D341Med (cell line): ENCODE measurements around the gene CMTM1.
A peak's percentile ranks its signal among the peaks of the same experiment; 100 is the strongest.
"Not testable (repeated sequence)": the region's sequence is repeated elsewhere in the genome, so short reads cannot be mapped to it uniquely, and the experiment has no call there.

Source experiments
- DNase-seq: peaks from one replicate; pipeline ENCODE4 v3.0.0; 2012; ENCODE audit warnings: low spot score

Gene CMTM1

GRCh38 chr16:66592814-66593213 lies 26.6 kb downstream of the CMTM1 start:
- DNase-seq: no peak

- DNase-seq: no peak
Measured at GRCh38 chr16:66594739-66595138, 28.5 kb downstream of the CMTM1 start.

- not testable (repeated sequence) for DNase-seq
Measured at GRCh38 chr16:66596559-66596958, 30.3 kb downstream of the CMTM1 start.

- DNase-seq: no peak
Measured at GRCh38 chr16:66596986-66597848, 31.0 kb downstream of the CMTM1 start.

DNA sequence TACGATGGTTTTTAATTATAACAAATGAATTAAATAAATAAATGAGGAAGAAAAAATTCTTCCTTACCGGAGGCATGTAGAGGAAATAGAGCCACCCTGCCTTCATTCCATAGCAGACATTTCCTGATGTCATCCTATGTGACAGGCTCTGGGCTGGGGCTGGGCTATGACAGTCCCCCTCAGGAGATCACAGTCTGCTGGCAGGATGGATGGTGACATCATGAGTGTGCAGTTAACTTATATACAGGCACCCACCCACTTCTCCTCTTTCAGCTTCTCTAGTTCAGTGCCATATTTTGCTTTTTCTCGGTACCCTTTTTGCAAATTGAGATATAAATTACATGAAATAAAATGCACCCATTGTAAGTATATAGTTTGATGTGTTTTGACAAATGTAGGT lies 31.9 kb downstream of the CMTM1 start:
- no peak for DNase-seq

DNA sequence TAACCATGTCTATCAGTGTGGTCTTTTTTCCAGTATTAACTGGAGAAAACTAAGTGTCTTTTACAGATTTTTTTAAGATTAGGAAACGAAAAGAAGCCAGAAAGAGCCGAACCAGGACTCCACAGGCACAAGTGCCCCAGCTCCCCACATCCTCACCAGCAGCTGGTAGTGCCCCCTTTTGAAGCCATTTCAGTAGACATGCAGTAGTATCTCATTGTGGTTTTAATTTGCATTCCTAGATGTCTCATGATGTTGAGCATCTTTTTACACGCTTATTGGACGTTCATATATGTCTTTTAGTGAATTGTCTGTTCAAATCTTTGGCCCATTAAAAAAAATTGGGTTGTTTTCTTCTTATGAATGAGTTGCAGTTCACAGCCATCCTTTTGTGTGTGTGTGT lies 33.5 kb downstream of the CMTM1 start:
- DNase-seq: no peak

DNA sequence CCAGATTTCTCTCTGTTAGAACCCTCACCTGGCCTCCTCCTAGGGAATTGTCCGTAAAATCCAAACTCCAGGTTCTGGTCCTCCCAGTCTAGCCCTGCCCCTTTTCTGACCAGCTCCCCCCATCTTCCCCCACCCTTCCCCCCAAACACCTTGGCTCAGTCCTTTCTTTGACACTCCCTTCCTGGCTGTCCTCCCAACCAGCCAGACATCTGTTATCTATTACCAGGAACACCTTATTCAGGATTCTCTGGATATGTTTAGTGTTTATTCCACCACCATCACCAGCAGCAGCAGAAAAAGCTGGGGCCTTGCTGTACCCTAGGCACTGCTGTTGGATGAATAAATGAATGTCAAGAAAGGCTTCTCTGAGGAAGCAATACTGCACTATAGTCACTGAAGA lies 34.2 kb downstream of the CMTM1 start:
- DNase-seq: no peak

DNA sequence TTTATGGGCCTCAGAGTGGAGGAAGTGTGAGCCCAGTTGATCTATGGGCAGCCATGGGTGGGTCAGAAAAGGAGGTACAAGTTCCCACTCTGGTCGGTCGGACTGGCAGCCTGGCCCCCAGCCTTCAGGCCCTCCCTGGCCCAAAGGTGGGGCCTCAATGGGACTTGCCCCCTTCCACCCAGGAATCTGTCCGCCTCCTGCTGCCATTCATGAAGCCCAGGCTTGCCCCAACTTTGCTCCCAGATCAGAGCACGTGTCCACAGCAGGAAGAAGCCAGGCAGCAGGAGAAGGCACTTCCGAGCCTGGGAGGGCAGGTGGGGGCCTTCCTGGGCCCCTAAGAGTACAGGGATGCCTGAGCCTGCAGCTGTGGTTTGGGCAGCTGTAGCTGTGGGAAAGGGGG lies 35.2 kb downstream of the CMTM1 start:
- DNase-seq: no peak

- no peak for DNase-seq
Measured at GRCh38 chr16:66603537-66604375, 37.5 kb downstream of the CMTM1 start.

DNA sequence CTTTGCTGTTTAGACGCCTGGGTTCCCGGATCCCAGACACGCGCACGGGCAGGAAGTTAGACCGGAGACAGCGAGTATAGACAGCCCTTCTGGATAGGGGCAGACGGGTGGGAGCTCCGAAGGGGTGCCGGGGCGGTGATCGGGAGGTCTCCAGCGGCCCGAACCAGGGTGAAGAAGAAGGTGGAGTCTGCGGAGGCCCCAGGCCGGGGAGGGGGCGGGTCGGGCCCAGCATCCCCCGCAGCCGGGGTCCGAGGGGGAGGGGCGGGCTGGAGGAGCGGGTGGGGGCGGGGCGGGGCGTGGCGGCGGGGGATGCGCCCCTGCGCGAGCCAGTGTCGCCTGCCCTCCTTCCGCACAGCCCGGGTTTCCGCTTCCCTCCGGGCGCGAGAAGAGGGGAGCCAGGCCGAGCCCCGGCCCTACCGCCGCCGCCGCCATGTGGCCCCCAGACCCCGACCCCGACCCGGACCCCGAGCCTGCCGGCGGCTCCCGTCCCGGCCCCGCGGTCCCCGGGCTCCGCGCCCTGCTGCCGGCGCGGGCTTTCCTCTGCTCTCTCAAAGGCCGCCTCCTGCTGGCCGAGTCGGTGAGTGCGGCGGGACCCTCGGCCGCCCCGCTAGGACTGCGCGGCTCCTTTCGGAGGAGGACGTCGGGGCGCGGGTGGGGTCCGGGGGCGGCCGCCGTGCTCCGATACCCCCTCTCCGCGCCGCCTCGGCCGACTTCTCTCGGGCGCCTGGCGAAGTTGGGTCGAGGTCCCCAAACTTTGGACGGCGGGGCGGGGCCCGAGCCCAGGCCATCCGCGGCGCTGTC lies 38.3 kb downstream of the CMTM1 start, which contains the start of gene CMTM3:
Gene CMTM3, plus strand, starts transcription at position 329 of the 801 bp plus-strand sequence. Its CDS starts 102 bp downstream, at position 431.
- peak; percentile 88 for DNase-seq

- peak; percentile 52 for DNase-seq
Measured at GRCh38 chr16:66605177-66605978, 39.1 kb downstream of the CMTM1 start.

GRCh38 chr16:66605979-66606751 lies 39.9 kb downstream of the CMTM1 start:
- no peak for DNase-seq

- peak; percentile 89 for DNase-seq
Measured at GRCh38 chr16:66608241-66609138, 42.3 kb downstream of the CMTM1 start.

- no peak for DNase-seq
Measured at GRCh38 chr16:66609139-66609510, 42.9 kb downstream of the CMTM1 start.

- DNase-seq: no peak
Measured at GRCh38 chr16:66610111-66610820, 44.0 kb downstream of the CMTM1 start.

DNA sequence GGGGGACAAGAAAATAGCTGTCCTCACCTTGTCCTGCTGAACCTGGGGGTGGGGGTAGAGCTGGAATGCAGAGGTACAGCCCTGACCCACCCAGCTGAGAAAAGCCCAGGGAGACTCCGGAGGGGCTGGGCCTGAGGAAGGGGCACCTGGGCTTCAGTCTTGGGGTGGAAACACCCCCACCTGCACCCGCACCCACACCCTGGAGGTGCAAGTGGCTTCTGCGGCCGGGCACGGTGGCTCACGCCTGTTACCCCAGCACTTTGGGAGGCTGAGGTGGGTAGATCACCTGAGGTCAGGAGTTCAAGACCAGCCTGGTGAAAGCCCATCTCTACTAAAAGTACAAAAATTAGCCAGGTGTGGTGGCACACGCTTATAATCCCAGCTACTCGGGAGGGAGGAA lies 45.7 kb downstream of the CMTM1 start:
- not testable (repeated sequence) for DNase-seq

DNA sequence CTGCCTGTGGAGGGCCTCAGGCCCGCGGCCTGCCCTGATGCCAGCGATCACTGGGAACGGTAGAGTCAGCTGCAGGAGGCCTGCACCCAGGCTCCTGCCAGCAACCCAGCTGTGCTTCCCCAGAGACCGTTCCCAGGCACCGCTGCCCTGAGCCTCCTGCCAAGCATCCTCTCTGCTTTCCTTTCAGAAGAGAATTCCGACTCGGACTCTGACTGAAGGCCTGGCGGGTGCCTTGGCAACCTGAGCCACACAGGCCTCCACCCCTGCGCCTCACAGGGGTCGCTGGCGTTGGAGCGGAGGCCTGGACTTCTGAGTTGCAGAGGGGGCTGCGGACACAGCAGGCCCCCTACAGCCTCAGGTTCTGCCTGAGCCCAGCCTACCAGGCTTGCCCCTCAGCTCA lies 46.2 kb downstream of the CMTM1 start:
- no peak for DNase-seq

DNA sequence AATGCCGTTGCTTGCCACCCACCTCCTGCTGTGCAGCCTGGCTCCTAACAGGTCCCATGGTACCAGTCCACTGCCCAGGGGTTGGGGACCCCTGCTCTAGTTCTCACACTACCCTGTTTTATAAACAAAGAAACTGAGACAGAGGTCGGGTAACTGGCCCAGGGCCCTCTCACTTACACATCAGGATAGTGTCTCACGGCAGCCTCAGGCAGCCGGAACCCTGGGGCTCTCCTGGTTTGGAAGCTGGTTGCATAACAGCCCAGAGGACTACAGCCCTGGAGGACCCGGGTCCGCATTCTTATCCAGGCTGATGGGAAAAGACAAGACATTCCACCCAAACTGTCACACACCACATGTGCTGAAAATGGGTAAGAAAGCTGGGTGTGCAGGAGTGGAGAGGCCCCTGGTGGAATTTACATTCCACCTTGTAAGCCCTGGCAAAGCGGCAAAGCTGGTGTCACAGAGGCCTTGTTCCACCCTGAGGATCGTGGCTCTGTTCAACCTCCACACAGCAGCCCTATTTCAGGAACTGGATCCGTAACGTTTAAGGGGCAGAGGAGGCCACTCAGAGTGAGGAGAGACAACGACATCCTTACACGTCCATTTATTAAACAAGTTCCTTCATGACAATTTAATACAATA lies 48.0 kb downstream of the CMTM1 start:
- DNase-seq: no peak
